Urothelium cell line (cell line): ENCODE measurements around the gene MRPL2.
"Not testable (repeated sequence)": the region's sequence is repeated elsewhere in the genome, so short reads cannot be mapped to it uniquely, and the experiment has no call there.

ENCODE experiments used
- DNase-seq: peaks from one replicate; pipeline ENCODE4 v3.0.0; 2011; ENCODE audit warnings: low spot score, mixed read lengths
- FAIRE-seq: peaks from 2 replicates; lab custom pipeline; 2011; peaks lifted over from hg19 to GRCh38; lab: Jason Lieb, UNC

MRPL2 gene

DNA sequence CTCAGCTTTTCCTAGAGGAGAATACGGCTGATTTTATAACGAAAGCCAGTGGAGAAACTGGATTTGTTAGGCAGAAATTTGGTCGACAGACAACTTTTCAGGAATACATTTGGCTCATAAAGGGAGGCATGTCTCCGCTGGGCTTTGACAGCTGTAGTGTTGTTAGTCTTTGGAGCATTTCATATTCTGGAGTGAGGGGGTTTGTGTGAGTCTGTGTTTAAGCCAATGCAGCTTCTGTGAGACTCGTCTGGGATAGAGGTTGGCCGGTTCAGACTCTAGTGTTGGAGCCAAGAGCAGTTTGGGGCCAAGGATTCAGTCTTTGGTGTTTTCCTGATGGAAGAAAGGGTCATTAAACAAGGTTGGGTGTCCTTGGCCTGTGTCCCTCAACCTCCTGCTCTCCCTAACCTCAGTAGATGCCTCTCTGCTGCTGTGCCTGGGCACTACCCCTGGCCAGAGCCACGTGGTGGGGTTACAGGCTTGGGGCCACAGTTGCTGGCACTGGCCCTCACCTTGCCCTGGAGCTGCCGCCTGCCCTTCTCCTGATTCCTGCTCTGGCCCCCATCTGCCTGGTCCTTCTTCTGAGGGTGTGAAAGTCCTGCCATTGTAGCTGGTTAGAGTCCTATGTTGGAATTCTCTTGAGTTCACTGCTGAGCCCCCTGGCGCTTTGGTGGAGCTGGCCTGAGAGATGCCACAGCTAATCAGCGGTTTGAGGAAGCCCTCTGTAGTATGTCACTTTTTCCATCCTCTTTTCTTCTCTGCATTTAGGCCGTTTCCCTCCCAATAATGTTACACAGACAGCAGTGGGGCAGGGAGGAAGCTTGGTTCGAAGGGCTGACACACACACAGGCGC is 23.8 kb upstream of the MRPL2 start:
- no peak for DNase-seq
- FAIRE-seq: no peak

DNA sequence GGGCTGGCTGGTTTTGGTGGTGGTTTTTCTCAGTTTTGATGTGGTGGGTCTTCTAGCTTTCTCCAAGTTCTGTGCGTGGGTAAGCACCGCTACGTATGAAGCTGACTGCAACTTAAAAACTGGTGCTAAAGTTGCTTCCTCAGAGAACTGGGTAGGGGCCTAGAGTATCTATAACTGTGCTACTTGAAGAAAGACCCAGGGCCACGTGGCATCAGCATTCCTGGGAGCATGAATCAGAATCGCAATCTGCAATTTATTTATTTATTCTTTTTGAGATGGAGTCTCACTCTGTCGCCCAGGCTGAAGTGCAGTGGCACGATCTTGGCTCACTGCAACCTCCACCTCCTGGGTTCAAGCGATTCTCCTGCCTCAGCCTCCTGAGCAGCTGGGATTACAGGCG is 22.7 kb upstream of the MRPL2 start:
- DNase-seq, FAIRE-seq: not testable (repeated sequence)

DNA sequence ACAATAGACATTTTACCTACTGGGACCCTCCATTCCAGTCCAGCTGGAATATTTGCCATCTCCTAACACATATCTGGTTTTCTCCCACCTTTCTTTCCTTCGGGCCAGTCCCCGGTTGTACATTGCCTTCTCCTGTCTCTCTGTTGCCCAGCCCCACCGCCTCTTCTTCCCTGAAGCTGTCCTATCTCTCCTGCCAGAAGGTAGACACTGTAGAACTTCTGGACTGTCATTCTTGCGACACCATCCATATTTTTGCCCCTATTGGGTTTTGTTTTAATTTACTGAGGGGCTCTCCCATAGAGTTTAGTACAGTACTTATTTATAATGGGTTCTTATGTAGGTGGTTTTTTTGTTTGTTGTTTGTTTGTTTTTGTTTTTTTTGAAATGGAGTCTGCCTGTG is 21.8 kb upstream of the MRPL2 start:
- no peak for FAIRE-seq
- no peak for DNase-seq

DNA sequence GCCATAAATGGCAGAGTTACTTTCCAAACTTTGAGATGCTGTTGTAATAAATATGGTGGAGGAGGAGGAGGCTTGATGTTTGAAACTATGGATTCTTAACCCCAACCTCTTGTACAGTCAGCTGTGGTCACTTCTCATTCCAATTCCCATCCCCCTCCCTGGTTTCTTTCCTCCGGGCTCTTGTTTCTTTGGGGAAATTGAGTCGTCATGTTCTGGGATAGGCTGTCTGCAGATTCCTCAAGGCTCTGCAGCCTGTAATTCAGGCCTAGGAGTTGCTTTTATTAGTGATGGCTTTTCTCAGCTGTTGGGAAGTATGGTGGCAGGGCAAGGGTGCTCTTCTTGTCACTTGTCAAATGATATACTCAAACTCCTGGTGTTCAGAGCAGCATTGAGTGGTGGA is 19.5 kb upstream of the MRPL2 start:
- no peak for DNase-seq
- no peak for FAIRE-seq

DNA sequence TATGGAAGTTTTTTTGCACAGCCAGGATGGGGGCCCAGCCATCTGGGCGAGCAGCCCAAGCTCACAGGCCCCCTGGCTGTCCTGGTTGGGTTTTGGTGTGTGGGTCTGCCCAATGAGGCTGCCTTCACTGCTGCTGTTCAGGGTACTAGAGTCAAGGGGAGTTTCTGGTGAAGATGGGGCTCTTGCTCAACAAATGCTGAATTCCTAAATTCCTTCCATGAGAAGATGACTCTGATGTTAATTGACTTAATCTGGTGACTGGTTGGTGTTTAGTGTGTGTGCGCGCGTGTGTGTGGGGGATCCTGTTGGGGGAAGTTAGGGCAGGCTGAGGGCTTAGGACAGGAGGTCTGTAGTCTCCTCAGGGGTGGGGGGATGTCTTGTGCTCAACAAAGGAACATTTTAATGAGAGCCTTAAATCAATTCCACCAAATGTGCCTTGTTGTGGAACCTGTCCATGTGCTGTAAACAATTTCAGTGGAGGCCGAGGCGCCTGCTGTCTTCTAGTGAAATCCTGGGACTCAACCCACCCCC is 18.8 kb upstream of the MRPL2 start:
- DNase-seq (no peak), FAIRE-seq (no peak)

DNA sequence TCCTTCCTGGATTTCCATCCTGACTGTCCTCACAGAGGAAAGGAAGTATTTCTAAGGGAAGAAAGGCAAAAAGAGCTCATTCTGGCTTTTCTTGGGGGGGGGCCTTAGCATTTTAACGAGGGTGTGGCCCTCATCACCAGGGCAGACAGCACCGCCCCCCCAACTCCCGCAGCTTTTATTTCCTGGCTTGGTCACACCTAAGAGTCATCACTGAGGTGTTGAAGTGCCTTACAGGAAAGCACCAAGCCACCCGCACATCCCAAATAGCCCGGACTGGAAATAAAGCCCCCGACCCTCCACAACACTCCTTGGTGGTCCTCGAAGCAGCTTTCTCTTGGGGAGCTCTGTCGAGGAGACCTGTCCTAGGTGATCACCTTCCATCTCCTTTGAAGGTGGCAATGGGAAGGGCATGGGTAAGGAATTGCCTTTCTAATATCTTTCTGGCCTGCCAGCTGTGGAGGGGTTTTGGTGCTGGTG is 18.1 kb upstream of the MRPL2 start:
- FAIRE-seq (no peak), DNase-seq (no peak)

DNA sequence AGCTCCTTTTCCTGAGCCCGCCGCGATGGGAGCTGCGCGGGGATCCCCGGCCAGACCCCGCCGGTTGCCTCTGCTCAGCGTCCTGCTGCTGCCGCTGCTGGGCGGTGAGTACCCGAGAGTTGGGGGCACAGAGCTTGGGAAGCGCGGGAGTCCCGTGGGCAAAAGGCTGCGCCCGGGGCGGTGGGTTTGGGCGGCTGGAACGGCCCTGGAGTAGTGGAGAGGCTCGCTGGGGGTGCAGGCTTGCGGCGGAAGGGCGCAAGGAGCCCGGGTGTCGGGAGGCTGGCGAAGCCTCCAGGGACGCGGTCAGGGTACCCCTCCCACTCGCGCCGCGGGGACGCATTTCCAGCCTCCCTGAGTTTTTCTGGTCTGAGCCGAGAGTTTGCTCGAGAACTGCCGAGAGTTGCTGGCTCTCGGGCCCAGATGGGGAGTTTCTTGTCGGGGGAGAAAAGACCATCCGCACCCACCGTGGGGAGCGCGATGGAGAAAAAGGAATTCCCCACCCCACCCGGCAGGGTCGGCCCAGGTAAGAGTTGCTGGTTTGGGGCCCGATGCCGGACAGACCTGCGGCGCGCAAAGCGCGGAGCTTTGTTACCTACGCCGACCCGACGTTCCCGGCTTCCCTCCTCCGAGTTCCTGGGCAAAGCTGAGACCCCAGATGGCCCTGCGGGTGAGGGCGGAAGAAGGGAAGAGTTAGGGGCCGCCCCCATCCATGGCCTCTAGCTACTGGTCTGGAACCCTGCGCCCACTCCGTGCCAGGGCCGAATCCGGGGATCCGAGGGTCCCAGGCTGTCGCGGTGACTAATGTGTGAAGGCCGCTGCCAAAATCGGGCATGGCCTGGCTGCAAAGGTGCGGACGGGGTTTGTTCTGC is 17.5 kb upstream of the MRPL2 start:
- DNase-seq: peak; percentile 46
- no peak for FAIRE-seq

DNA sequence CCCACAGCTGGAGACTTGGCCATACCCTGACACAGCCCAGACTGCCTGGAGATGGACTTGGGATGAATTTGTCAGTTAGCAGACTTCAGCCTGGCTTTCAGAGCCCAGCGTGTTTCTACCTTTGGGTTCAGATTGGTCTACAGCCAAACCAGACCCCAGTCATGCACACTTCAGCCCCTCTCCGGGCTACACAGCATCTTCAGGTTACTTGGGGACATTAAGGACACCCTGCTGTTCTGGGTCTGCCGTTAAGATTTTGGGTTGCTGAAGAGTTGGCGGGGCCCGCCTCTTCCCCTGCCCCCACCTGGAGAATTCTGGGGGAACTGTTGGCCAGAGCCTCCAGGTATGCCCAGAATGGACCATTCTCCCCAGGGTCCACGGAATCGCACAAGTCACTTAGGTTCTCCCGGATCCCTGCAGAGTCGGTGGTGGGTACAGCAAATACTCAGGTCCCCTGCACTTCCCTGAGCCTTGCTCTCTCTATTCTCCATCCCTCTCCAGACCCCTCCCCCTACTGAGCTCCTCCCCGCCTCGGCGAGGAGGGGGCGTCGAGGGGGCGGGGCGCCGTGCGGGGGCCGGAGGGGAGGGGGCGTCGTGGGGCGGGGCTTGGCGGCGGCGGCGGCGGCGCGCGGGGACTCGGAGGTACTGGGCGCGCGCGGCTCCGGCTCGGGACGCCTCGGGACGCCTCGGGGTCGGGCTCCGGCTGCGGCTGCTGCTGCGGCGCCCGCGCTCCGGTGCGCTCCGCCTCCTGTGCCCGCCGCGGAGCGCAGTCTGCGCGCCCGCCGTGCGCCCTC is 16.6 kb upstream of the MRPL2 start, which contains the start of gene PTK7:
Gene PTK7, plus strand, starts transcription at position 645 of the 794 bp plus-strand sequence. CDS start 175 bp downstream, outside the sequence.
- DNase-seq: peak; percentile 88

DNA sequence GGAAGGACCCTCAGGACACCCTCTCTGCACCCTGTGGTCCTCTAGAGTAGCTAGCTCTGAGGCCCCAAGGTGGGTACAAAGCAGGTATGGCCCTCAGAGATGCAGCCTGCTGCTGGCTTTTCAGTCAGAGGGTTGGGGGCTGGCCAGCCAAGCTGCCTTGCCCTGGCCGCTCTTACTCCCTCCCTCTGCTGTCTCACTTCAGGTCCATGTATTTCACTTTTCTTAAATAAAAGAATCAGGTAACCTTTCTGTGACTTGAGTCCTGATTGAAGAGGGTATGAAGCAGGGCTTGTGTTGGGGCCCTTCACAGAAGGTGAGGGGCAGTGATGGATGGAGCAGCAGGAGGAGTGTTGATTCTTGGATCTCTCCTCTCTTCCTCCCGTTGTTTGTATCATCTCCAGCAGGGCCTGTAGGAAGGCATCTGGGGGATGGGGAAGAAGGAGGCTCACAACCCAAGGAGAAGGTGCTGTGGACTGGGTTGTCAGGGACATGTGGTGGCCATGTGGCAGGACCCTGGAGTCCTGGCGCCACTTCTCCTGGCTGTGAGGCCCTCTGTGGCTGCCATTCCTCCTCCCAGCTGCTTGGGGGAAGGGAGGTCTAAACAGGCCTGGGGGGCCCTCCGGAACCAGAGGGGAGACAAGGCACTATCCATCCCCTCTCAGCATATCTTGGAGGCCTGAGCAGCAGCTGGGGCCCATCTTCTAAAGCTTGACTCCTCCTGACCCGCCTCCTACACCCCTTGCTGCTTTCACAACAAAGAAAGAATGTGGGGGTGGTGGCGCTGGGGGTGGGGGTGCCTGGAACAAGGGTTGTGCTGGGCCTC is 15.8 kb upstream of the MRPL2 start:
- FAIRE-seq (no peak), DNase-seq (no peak)

More for the DNA sequence above, 16.6 kb upstream of the MRPL2 start, which contains the start of gene PTK7:
- FAIRE-seq: no peak

DNA sequence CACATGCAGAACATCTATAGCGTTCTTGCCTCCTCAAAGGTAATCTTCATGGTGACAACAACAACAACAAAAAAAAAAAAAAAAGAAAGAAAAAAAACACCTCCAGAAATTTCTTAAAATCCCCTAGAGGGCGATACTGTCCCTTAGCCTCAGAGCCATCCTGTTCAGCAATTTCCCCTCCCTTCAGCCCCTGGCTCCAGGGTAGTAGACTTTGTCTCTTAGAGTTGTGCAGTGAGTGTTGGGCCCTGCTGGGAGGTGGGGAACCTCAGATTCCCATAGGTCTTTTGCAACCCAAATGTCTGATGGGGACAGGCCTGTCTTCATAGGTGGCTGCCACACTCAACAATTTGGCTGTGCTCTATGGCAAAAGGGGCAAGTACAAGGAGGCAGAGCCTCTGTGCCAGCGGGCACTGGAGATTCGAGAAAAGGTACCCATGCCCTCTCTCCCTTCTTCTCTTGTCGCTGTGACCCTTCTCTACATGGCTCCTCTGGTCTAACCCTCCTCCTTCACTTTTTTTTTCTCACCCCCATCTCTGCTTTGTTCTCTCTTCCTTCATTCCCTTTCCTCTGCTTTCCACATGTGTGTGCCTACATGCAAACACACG is 10.9 kb upstream of the MRPL2 start:
- DNase-seq (peak; percentile 66), FAIRE-seq (no peak)

DNA sequence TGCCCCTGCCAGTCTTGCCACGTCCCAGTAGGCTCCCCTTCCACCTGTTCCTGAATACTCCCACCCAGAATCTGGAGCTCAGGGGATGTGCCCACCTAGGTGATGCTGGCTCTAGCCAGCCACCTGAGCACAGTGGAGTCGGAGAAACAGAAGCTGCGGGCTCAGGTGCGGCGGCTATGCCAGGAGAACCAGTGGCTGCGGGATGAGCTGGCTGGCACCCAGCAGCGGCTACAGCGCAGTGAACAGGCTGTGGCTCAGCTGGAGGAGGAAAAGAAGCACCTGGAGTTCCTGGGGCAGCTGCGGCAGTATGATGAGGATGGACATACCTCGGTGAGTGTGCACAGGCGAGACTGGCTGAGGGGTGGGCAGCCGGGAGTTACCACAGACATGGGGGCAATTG is 3.6 kb upstream of the MRPL2 start:
- no peak for DNase-seq
- no peak for FAIRE-seq

DNA sequence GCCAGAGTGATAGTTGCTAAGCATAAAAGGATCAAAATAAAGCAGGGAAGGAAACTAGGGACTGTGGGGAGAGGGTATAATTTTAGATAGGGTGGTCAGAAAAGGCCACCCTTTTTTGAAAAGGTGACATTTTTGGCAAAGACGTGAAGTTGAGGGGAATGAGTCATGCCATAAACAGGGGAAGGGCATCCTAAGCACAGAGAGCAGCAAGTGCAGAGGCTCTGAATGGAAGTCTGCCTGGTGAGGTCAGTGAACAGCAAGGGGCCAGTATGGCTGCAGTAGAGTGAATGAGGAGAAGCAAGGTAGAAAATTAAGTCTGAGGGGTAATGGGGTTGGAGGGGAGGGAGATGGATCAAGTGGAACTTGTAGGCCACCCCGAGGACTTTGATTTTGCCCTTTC is 2.6 kb upstream of the MRPL2 start:
- FAIRE-seq (no peak), DNase-seq (no peak)

DNA sequence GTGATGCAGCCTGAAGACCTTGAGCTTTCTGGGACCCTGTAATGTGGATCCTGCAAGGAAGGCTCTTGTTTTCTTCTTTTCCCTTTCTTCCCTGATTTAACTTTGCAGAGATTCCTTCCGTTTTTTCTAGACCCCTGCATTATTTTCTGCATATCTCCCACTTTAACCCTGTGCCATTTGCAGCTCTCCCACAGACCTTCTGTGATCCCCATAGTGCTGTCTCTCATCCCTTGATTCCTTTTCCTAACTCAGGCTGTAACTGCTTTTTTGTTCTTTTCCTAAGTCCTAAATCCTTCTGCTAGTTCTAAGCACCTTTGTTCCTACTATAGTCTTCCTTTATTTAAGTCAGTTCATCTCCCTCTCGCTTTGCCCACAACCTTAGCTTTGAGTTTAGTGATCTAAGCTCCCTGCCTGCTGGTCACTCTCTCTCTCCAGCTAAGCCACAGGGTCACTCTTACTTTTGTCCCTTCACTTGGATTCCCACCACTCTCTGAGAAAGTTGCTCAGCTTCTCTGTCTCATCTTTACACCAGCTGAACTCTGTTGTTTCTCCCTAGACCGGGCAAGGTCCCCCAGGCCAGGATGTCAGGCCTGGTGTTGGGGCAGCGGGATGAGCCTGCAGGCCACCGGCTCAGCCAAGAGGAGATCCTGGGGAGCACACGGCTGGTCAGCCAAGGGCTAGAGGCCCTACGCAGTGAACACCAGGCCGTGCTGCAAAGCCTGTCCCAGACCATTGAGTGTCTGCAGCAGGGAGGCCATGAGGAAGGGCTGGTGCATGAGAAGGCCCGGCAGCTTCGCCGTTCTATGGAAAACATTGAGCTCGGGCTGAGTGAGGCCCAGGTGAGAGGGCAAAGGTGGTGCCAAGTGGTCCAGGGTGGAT is 1.8 kb upstream of the MRPL2 start:
- FAIRE-seq: no peak
- DNase-seq: no peak

DNA sequence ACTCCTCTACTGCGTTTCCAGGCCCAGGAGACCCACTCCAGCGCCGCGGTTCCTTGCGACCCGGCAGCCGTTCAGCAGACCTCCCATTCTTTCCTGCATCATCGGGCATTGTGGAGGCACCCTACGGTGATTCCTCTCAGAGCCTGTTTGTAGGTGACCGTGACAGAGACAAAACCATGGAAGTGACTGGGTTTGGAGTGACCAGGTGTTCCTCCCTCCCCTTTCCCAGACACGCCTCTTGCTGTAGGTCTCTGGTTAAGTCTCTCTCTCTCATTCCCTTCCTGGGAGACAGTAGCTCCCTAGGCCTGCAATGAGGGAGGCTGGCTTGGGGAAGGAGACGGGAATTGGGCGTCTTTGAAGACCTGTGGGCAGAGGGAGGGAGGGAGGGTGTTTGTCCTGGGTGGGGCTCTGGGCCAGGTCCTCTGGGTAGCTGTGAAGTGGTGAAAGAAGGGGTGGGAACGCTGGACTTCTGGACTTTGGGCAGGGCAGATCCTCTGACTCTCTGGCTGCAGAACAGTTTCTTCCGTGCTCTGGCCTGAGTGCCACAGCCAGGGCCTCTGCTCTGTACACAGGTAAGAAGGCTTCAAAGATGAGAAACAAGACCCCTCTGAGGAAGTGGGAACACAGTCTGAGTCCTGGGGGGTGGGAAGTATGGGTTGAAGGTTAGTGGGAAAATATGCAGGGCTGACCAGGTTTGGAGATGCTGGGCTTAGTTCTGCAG is 960 bp upstream of the MRPL2 start:
- no peak for FAIRE-seq
- peak; percentile 20 for DNase-seq

DNA sequence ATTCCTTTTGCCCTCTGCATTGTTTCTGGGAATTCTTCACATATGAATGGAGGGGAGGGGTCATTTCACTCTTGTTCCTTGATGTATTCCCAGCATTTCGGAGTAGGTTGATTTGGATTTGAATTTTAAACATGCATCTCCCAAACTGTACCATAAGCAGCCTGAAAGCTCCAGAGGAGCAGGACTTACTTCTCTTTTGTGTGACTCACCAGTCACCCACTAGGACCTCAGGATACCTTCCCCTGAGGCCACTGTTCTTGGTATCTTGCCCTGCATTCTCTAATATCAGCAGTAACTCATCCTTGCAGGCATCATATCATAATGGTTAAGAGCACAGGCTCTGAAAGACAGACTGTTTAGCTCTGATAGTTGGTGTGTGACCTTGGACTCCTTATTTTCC is 703 bp downstream of the MRPL2 start:
- FAIRE-seq: no peak
- no peak for DNase-seq

DNA sequence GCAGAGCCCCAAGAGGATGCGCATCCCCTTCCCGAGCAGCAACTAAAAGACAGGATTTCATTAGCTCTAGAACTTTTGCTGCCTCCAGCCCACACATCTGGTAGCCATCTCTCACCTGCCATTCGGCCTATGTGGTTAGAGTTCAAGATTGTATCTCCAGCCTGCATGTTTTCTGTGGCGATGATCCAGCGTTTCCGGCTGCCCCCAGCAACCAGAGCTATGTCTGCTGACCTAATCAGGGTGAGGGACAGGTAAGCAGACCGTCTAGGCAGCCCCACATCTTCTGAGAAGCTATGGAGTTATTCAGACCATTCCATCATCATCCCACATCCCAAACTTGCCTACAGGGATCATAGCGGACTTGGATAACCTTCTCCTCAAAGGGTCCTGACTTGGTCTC is 3.3 kb downstream of the MRPL2 start:
- no peak for DNase-seq
- no peak for FAIRE-seq

DNA sequence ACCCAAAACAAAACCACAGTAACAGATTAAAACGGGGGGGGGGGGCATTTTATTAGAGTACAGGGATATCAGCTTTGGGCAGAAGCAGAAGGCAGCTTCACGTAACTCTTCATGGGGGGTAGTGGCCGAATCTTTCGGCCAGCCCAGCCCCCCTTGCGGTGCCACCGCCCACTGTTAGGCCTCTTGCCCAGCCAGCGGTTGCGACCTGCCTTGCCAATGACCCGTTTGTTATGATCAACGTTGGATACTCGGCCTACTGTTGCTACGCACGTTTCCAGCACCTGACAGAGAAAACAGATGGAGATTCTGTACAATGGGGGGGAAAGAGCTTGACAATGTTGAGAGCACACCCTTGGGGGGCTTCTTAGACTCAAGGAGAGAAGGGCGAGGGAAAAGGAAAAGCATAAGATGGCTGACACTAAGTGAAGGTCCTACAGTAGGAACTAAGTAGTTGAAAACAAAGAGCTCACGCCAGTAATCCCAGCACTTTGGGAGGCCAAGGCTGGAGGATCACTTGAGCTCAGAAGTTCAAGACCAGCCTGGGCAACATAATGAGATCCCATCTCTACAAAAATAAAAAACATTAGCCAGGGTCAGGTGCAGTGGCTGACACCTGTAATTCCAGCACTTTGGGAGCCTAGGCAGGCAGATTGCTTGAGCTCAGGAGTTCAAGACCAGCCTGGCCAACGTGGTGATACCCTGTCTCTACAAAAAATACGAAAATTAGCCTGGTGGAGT is 4.9 kb downstream of the MRPL2 start:
- no peak for FAIRE-seq
- DNase-seq: no peak
